BE2C (cell line): ENCODE measurements around the gene SKA1.

Experiments
- DNase-seq: peaks from one replicate; pipeline ENCODE4 v3.0.0-alpha.2; 2020
- H3K27me3 ChIP-seq: fragments of 250-450 bp; sonication (Bioruptor Pico); 2 replicates; pipeline ENCODE4 v1.5.1; 2020; ENCODE audit warnings: mild to moderate bottlenecking
- H3K36me3 ChIP-seq: fragments of 250-450 bp; sonication (Bioruptor Pico); 2 replicates; pipeline ENCODE4 v1.5.1; 2020; ENCODE audit warnings: mild to moderate bottlenecking
- H3K4me1 ChIP-seq: fragments of 250-450 bp; sonication (Bioruptor Pico); 2 replicates; pipeline ENCODE4 v1.5.1; 2020
- H3K4me3 ChIP-seq: 2 replicates; pipeline ENCODE4 v1.5.1; 2011; ENCODE audit warnings: low read depth, low read length
- H3K9me3 ChIP-seq: fragments of 250-450 bp; sonication (Bioruptor Pico); 2 replicates; pipeline ENCODE4 v1.5.1; 2020
- CTCF ChIP-seq: IDR thresholded peaks from 2 replicates; pipeline ENCODE4 v1.5.1; 2012; ENCODE audit warnings: mild to moderate bottlenecking, low read depth, low read length

SKA1 gene

GRCh38 chr18:50359806-50360205 lies 15.0 kb upstream of the SKA1 start:
- H3K9me3 ChIP-seq: no peaks in the 10 kb centered on the region

GRCh38 chr18:50360611-50361010 lies 14.2 kb upstream of the SKA1 start:
- Histone ChIP-seq H3K36me3 (no peaks in the 10 kb centered on the region), H3K9me3 (no peaks in the 10 kb centered on the region), H3K4me1 (no peaks in the 10 kb centered on the region), H3K27me3 (no peaks in the 10 kb centered on the region), H3K4me3 (no peak overlapping the region)
- DNase-seq: no peak
- no peak for TF ChIP-seq CTCF

More at GRCh38 chr18:50359806-50360205, 15.0 kb upstream of the SKA1 start:
- Histone ChIP-seq H3K4me3 (no peak overlapping the region), H3K4me1 (no peaks in the 10 kb centered on the region), H3K27me3 (no peaks in the 10 kb centered on the region), H3K36me3 (no peaks in the 10 kb centered on the region)
- TF ChIP-seq CTCF: no peak
- DNase-seq: no peak

GRCh38 chr18:50369672-50370071 lies 5.2 kb upstream of the SKA1 start:
- Histone ChIP-seq H3K4me1 (no peaks in the 10 kb centered on the region), H3K27me3 (no peaks in the 10 kb centered on the region), H3K9me3 (no peaks in the 10 kb centered on the region), H3K4me3 (no peak overlapping the region), H3K36me3 (no peaks in the 10 kb centered on the region)
- no peak for TF ChIP-seq CTCF
- no peak for DNase-seq

- TF ChIP-seq CTCF: no peak
- Histone ChIP-seq H3K4me1 (no peaks in the 10 kb centered on the region), H3K4me3 (no peak overlapping the region), H3K27me3 (no peaks in the 10 kb centered on the region), H3K36me3 (no peaks in the 10 kb centered on the region), H3K9me3 (no peaks in the 10 kb centered on the region)
- no peak for DNase-seq
Observed at GRCh38 chr18:50372743-50373142, 2.1 kb upstream of the SKA1 start.

- Histone ChIP-seq H3K9me3 (no peaks in the 10 kb centered on the region), H3K36me3 (no peaks in the 10 kb centered on the region), H3K27me3 (no peaks in the 10 kb centered on the region), H3K4me3 (no peak overlapping the region), H3K4me1 (no peaks in the 10 kb centered on the region)
- DNase-seq: no peak
- no peak for TF ChIP-seq CTCF
Observed at GRCh38 chr18:50373561-50374219, 1.2 kb upstream of the SKA1 start.

- no peaks in the 10 kb centered on the region for H3K9me3 ChIP-seq
- TF ChIP-seq CTCF: no peak
- peak overlapping the region; percentile 43 for H3K4me3 ChIP-seq
- H3K36me3 ChIP-seq: no peaks in the 10 kb centered on the region
- no peak for DNase-seq
- H3K27me3 ChIP-seq: no peaks in the 10 kb centered on the region
- H3K4me1 ChIP-seq: no peaks in the 10 kb centered on the region
Observed at GRCh38 chr18:50374220-50374752, 560 bp upstream of the SKA1 start.
